HG03280 (cell line): ENCODE data around the gene PTPRM.

Source experiments
- ATAC-seq: cut with Tn5 transposase; IDR thresholded peaks from one replicate; pipeline ENCODE4 v1.9.1; 2021; ENCODE audit warnings: mild to moderate bottlenecking, moderate library complexity; ENCODE audit not compliant: unreplicated experiment

The PTPRM gene

DNA sequence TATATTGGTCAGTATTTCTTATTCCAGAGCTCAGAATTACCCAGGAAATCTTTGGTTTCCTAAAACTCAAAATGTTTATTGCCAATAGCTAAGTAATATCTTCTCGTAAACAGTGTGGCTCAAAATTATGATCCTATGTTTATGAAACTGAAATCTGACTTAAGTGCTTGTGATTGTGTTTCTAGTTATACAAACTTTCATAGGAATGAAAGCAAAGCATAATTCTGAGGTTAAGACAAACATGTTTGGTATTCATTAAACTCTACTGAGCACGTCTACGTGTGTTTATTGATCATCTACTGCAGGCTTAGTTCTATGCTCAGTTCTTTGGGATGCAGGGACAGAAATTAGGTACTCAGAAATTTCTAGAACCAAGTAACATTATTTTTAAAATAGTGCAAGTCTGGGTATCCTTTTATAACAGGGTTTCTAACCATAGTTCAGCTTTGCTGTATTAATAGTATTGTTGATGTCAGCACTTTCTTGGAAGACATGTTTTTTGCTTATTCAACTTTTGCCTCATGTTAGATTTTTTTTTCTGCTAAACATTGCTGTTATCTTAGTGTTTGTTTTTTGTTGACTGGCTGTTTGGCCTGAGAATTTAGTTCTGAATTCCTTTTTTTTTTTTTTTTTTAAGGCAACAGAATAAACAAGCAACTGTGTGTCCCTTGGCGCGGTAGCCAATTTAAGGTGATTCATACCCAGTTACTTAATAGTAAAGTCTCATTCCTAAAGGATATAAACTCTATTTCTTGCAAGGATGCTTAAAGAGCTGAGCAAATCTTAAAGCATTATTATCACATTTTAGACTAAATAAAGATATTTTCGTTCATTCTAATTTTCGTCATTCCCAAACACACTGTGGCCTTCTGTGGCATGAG, 31.3 kb downstream of the PTPRM start:
- ATAC-seq, result no peak

DNA sequence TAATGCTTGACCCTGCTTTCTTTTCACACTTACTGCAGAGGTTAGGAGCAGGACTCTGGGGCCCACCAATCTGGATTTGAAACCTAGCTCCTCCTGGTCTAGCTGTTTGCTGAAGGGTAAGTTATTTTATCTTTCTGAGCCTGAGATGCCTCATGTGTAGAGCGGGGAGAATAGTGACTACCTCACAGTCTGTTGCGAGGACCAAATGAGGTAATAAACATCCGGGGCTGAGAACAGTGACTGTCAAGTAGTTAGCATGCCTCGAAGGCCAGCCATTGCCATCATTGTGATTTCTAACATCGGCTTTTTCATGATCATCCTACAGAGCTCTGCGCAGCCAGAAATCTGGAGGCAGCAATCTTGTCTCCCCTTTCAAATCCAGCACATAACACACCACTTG, 32.9 kb downstream of the PTPRM start:
- no peak for ATAC-seq

DNA sequence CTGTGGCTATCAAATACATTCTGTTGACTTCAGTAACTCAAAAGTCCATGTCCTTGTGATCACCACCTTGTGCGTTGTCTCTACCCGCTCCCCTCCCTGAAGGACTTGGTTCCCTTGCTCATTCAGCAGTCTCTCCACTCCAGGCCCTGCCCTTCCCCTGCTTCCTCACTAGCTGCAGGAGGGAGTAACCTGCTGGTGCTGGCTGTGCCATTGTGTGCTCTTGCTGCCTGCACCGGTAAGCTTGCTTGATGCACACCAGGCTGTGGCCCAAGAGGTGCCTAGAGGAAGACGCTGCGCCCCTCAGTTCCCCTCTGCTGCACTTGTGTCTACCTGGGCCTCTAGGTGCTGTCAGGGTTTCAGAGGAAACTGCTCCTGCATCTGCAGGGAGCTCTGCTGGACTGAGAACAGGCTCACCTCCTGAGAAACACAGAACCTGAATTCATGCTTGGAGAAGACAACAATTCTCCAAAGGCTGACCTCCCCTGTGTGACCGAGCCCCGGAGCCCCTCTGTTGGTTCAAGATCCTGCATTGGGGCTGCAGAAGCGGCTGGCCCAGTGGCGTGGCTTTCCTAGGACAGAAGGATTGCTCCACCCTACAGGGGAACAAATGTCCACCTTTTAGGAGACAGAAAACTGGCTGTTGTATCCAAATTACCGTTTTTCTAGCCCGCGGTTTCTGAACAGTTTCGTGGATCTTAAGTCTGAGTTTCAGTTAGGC, 33.6 kb downstream of the PTPRM start:
- ATAC-seq, result no peak

- no peak for ATAC-seq
Observed at GRCh38 chr18:7601246-7601615, 34.1 kb downstream of the PTPRM start.

DNA sequence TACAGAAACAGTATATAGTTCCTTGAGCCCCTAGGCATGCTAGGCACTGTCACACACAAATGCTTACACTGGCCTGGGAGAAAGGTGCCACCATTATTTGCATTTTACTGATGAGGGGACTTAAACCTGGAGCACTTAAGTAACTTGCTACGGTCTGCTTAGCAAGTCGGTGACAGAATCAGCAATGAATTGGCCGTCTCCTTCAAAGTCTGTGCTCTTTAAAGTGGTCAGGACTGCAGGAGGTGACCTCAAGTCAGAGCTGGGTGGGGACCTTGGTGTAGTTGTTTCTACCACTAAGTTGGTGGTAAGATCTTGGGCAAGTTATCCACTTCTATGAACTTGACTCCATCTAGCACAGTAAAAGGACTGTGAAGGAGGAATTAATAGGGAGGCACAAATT, 34.8 kb downstream of the PTPRM start:
- no peak for ATAC-seq

DNA sequence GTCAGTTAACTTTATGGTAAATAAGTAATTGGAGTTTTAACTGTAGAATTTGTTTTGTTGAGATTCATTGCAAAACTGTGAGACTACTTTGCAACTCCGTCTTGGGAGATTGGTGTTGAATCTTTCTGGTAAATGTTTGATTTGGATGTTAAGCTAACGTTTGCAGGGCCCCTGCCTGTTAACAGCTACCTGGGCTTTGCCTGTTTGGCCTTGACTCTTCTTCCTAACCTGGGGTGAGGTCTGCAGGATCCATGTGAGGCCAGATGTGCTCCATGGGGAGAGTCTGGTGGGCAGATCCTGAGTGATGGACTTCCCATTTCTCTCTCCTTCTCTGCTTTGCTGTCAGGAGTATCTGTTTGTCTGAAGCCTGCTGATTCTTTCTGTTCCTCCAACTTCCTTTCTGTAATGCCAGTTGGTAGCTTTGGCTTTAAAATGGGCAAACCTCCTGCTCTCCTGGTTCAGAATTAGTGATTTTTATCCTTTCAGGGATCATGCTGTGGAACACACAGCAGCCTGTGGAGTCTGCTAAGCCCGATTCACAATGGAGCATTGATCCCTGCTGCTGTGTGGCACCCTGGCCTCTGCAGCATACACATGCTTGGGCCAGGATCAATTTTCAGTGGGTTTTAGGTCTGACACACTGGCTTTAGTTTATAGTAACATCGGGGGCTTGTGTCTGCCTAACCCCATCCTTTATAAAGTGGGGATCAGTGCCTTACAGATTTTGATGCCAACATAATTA, 36.3 kb downstream of the PTPRM start:
- ATAC-seq, result no peak

DNA sequence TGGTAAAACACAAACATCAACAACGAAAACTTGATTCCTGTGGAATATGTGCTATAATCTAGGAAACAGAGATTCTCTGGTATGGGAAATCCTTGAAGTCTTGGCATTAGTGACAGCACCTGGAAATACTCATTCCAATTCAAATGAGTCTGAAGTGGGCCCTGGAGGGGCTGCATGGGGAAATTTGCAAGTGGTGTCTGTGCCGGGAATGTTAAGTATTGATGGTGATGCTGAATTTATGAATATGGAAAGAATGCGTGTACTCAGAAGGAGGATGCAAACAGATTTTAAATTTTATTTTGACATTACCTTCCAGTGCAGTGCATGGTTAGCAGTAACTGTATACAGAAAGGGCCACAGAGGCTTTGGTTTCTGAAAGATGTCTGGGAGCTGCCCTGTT, 37.2 kb downstream of the PTPRM start:
- ATAC-seq, result no peak

DNA sequence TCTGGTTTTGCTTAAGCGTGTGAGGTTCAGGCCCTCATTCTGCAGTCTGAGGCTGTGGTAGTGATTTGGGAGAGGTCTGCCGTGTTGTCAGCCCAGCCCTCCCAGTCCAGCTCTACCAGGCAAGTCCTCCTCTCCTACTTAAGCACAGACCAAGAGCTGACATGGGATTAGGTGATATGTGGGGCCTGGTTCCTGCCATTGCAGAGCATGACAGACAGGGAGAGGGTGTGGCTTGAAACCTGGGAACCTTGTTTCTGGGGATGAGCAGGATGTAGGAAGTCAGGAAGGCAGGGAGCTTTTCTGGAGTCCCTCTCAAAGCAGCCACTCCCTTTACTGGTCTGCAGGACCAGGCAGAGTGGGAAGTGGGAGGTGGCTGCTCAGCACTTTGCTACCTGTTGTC, 38.6 kb downstream of the PTPRM start:
- no peak for ATAC-seq

DNA sequence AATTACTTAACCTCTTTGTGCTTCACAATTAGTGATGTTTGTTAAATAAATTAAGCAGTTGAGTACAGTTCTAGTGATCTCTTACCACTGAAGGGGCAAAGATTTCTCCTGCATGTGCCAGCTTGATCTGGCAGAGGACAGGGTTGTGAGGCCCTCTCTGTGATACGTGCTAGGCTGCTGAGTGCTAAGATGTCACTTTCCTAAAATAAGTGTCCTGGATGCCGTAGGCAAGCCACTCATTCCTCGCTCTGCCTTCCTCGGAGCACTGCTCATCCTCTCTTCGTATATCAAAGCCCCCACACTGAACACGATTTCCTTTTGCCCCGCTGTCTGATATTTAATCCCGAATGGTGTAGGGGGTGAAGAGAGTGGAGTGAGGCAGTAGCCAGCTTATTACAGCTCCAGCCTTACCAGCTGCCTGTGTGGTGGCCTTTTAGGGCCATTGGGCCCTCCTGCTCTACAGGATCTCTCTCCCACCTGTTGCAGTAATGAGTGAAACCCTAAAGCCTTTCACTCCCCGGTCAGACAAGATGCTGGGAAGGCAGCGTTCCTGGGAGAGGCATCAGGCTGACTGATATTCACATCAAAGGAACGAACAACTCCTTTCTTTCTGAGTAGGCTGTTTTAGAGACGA, 40.5 kb downstream of the PTPRM start:
- ATAC-seq, result no peak

- ATAC-seq, result no peak
Observed at GRCh38 chr18:7608174-7608550, 41.0 kb downstream of the PTPRM start.

DNA sequence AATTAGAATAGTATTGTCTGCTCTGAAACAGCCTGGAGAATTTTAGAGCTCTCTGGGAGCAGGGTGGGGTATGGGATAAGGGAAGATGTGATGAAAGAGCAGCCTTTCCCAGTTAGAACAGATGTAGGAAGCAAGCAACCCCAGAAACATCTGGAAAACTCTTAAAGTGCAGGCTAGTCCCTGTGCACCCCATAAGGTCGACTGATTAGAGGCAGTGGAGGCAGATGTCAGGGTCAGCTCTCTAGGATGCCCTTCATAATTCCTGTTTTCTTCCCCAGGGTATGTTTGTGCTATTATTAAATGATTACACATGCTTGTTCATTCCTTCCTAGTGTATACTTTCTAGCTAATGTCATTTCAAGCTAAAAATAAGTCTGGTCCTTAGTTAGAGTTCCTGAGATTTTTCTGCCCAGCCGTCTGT, 41.7 kb downstream of the PTPRM start:
- ATAC-seq, result no peak

DNA sequence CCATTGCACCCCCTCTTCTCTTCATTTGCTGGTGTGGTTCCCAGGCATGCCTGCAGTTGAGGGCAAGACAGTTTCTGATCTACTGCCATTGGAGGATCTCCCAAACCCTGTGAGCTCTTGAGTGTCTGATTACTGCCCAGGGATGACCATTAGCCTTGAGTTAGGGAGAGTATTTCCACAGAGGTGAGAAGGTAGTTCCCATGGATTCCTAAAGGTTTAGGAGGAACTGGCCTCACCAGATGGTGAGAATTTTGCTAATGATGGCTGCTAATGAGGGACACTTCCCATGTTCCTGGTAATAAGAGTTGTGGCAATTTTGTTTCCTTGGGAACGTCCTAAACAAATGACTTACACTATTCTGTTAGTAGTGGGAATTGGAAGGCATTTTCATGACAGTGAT, 42.5 kb downstream of the PTPRM start:
- ATAC-seq, result no peak

DNA sequence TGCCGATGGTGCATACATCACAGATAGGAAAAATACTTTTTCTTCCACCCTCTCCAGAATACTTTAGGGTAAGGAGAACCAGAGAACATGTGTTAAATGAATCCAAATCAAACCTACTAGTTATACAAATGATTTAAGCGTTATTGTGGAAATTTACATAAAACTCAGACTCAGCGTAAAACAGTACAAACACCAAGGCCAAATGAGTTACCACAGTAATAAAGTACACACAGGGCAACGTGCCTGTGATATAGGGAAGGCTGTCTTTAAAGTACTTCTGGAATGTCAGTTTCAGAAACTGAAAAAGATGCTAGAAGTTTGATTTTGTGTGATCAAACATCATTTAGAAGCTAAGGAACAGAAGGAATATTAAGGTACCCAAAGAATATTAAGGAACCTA, 46.9 kb downstream of the PTPRM start:
- no peak for ATAC-seq

DNA sequence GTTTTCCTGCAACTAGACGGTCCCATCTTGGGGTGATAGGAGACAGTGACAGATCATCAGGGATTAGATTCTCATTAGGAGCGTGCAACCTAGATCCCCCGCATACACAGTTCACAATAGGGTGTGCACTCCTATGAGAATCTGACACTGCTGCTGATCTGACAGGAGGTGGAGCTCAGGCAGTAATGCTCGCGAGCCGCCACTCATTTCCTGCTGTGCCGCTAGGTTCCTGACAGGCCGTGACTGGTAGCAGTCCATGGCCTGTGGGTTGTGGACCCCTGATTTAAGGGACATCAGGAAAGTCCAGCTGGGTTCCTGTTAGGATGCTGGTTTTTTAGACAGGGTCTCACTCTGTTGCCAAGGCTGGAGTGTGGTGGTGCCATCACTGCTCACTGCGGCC, 48.7 kb downstream of the PTPRM start:
- no peak for ATAC-seq

DNA sequence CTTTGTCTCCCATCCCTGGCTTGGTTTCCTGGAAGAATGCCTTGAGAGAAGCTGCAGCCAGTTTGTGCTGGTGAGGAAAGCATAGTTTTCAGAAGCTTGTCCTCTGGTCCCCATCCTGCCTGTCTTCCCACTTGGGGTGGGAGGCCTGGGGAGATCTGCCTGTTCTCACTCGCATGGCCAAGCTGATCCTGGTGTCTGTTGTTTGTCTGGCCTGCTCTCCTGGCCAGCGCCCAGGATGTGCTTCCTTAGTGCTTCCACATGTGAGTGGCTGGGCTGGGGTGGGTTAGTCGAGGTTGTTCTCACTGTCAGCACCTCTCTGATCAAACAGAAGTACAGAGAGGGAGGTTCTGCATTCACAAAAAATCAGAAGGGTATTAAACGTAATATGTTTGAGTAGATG, 49.5 kb downstream of the PTPRM start:
- no peak for ATAC-seq

DNA sequence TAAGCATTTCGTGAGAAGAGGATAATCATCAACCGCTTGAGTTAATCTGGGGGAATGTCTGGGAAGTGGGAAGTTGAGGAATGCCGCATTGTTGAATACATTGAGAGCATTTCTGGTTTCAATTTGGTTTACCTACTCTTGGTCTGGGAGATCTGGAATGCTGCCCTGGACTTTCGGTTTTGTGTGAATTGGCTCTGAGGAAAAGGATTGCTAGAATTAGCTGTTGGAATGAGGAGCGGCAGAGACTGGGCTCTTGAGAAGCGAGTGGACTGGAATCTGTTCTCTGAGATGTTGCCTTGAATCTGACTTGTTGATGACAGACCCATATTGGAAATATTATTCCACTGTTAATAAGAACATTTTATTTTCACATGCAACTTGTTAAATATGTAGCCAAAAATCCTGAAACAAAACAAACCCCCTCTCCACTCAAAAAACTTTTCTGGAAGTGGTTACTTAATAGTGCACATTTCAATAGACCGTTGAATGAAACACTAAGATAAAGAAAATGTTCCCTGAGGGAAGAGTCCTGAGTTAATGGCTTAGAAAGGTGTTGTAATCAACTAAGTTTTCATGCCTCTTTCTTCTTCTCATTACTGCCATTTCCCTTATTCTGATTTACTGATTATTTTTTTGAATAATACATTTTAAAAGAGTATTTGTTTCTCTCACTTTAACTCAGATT, 50.8 kb downstream of the PTPRM start:
- no peak for ATAC-seq

DNA sequence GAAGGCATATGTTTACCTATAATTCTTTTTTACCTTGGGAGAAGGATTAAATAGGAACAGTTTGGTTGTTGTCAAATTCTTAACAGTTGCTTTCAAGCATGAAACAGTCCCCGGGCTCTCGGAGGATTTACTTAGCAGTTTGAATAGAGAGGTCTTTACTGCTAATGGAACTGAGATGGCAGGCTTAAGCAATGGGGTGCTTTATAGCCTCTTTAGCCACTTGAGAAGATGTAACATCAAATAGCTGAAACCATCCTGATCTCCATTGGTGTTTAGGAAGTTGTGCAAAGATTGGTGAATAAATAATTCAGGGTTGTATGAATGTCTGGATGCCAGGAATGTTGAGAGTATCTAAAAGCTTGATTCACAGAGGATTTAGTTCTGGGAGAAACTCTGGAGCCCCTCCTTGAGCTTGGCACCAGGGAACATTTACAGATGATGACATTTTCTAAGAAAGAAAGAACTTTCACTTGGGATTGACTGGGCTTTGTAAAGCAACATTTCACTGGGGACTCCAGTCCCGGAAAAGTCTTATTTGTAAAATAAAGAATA, 51.9 kb downstream of the PTPRM start:
- ATAC-seq, result no peak

DNA sequence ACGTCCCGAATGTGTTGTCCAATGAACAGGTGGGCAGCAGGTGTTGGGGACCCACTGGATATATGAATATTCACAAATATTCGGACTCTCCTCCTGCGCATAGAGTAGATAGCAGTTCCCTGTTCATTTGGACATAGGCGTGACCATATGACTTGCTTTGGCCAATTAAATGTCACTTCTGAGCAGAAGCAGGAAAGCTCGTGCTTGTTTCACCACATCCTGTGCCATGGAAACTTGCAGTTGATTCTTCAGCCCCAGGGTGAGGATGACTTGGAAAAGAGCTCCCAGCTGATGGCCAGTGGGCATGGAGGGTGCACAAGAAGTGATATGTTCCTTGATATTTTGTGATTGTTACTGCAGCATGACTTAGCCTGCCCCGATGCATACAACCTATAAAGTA, 52.6 kb downstream of the PTPRM start:
- ATAC-seq, result no peak

DNA sequence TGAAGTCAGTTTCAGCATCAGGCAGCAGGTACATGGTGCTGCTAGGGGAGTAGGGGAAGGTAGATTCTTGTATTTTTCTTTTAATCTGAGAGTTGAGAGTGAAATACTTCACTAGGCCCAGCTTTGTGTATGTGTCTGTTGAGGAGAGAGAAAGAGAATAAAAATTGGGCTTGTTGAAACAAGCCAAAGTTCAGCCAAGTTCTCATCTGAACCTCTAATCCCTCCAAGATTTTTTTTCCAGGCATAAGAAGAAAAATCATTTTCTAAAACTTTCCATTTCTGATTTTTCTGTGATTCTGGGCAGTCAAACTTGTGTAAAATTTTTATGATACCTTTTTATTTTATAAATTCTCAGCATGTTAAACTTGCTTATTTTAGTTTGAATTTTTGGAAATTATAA, 55.6 kb downstream of the PTPRM start:
- no peak for ATAC-seq

DNA sequence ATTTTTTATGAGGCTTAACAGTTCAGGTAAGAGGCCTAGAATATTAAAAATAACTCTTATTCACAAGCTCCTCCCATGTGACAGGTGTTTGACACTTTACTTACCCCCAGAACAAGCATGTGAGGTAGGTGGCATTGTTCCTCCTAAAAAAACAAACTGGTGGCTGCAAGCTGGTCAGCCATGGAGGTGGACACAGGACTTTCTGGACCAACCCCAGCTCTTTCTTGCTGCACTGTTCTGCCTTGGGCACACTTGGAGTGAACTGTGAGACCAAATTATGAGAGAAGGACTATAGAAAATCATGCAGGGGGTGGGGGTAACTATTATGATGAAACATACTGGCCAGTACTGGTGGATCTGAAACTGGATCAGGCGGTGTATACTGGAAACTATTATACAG, 56.6 kb downstream of the PTPRM start:
- no peak for ATAC-seq
